ENCODE results near the gene GDPD3. TPM values are rescaled to one million over a fixed set of nuclear protein-coding genes. Genes with fewer than 3 reads are reported as not detected.

The GDPD3 gene
- total RNA-seq, 1 donor from 2014 or later = 4.9 TPM

- Mint-ChIP-seq H3K4me1 (ENCODE audit: low read depth, unreplicated experiment) (peaks cover 18% of the 10 kb centered on the region), H3K9me3 (ENCODE audit: unreplicated experiment) (peaks cover 5% of the 10 kb centered on the region), H3K27ac (ENCODE audit: unreplicated experiment) (peak overlapping the region; percentile 80), H3K4me3 (ENCODE audit: unreplicated experiment) (peak overlapping the region; percentile 94), H3K36me3 (ENCODE audit: unreplicated experiment) (no peaks in the 10 kb centered on the region), H3K27me3 (ENCODE audit: unreplicated experiment) (peaks cover 9% of the 10 kb centered on the region)
- TF ChIP-seq CTCF (IDR thresholded peaks at IDR 0.05; ENCODE audit: partially characterized antibody, unreplicated experiment) = no peak
- no peak for DNase-seq
Observed at GRCh38 chr16:30064729-30065101, 48.6 kb downstream of the GDPD3 start.

DNA sequence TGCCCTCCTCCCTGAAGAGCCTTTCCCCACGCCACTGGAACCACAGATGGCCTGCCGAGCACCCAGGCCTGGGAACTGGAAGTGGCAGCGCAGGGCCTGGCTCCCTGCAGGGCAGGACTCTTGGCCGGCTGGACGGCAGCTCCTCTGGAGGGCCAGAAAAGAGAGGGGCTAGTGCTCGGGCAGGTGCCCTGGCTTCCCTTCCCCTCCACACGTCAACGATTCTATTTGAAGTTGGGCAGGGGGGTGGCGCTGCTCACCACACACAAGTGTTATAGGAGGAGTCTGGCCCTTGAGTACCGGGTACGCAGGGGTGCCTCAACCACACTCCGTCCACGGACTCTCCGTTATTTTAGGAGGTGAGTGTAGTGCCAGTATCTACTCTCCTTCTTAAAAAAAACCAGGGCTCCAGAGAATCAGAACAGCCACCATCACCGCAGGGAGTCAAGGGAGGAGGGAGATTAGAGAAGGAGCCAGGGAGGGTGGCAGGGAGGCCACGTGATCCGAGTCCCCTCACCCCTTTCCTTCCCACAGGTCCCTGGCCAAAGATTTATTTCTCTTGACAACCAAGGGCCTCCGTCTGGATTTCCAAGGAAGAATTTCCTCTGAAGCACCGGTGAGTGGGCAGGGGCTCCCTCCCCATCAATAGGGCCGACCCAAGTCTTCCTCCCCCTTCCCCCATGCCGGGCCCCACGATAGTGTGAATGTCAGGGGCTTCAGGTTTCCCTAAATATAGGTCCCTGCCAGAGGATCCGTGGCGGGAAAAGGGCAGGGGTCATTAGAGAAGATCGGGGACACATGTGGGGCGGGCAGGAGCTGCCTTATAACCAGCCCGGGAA, 49.2 kb downstream of the GDPD3 start:
- Mint-ChIP-seq H3K9me3 (ENCODE audit: unreplicated experiment) (peaks cover 5% of the 10 kb centered on the region), H3K27ac (ENCODE audit: unreplicated experiment) (peak overlapping the region; percentile 80), H3K27me3 (ENCODE audit: unreplicated experiment) (peaks cover 9% of the 10 kb centered on the region), H3K36me3 (ENCODE audit: unreplicated experiment) (no peaks in the 10 kb centered on the region), H3K4me3 (ENCODE audit: unreplicated experiment) (peak overlapping the region; percentile 94), H3K4me1 (ENCODE audit: low read depth, unreplicated experiment) (peaks cover 18% of the 10 kb centered on the region)
- no peak for DNase-seq
- no peak for TF ChIP-seq CTCF (IDR thresholded peaks at IDR 0.05; ENCODE audit: partially characterized antibody, unreplicated experiment)

GRCh38 chr16:30063278-30063892, 50.0 kb downstream of the GDPD3 start:
- no peak overlapping the region for H3K27ac Mint-ChIP-seq (ENCODE audit: unreplicated experiment)
- H3K4me1 Mint-ChIP-seq (ENCODE audit: low read depth, unreplicated experiment) = peaks cover 18% of the 10 kb centered on the region

DNA sequence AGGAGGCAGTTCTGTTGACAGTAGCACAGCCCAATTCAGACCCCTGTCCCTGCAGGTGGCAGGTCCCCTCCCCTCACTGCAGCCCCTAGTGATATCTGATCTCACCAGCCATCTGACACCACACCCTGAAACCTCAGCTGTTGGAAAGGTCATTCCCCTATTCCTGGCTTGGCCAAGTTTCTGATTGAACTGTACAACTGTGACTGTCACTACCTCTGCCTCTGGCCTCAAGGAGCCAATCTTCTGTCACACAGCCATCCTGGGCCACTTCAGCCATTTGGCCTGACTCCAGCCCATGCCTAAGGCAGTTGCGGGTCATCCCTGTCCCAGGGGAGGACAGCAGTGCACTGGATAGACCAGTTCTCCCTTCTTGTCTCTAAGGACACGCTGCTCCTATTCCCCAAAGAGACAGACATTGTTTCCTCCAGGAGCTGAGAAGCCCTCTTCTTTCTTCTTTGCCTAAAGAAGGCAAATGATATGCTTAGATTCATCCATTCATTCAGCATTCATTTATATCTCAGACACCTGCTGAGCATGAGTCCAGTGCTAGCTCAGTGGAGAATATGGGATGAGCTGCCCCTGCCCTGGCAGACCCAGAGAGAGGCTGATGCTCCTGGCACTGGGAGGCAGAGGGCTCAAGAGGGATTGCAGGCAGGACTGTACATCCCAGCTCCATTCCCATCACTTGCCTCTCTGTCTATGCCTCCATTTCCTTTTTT, 52.3 kb downstream of the GDPD3 start:
- TF ChIP-seq CTCF (IDR thresholded peaks at IDR 0.05; ENCODE audit: partially characterized antibody, unreplicated experiment) = no peak
- Mint-ChIP-seq H3K36me3 (ENCODE audit: unreplicated experiment) (no peaks in the 10 kb centered on the region), H3K4me3 (ENCODE audit: unreplicated experiment) (peak overlapping the region; percentile 82), H3K9me3 (ENCODE audit: unreplicated experiment) (peaks cover 5% of the 10 kb centered on the region), H3K4me1 (ENCODE audit: low read depth, unreplicated experiment) (peaks cover 12% of the 10 kb centered on the region), H3K27me3 (ENCODE audit: unreplicated experiment) (peaks cover 13% of the 10 kb centered on the region), H3K27ac (ENCODE audit: unreplicated experiment) (peak overlapping the region; percentile 97)
- DNase-seq = peak; percentile 50

More at GRCh38 chr16:30063278-30063892, 50.0 kb downstream of the GDPD3 start:
- Mint-ChIP-seq H3K27me3 (ENCODE audit: unreplicated experiment) (peaks cover 11% of the 10 kb centered on the region), H3K9me3 (ENCODE audit: unreplicated experiment) (peaks cover 5% of the 10 kb centered on the region), H3K36me3 (ENCODE audit: unreplicated experiment) (no peaks in the 10 kb centered on the region), H3K4me3 (ENCODE audit: unreplicated experiment) (no peak overlapping the region)
- no peak for TF ChIP-seq CTCF (IDR thresholded peaks at IDR 0.05; ENCODE audit: partially characterized antibody, unreplicated experiment)
- no peak for DNase-seq

All from glutamatergic neuron (in vitro differentiated cells).